ENCODE measurements around the gene PLEKHA4. TPM values are rescaled to one million over a fixed set of nuclear protein-coding genes. Genes with fewer than 3 reads are reported as not detected.

PLEKHA4 gene
- total and polyA plus RNA-seq, 9 of the 15 experiments (the other 6 are each of a cell fraction or from before 2014, with no cell fraction given): 0.07 to 30.8 (median 11.4) TPM

GRCh38 chr19:48873476-48874302 is 5.3 kb upstream of the PLEKHA4 start (continued):
- TF ChIP-seq MGA (IDR thresholded peaks at IDR 0.05) (no peak; the same call in 1 of the 2 replicates), NBN (IDR thresholded peaks at IDR 0.05; ENCODE audit: low read depth) (peak; percentile 95), DMBX1 (CRISPR knock-in tag; IDR thresholded peaks at IDR 0.05; ENCODE audit: borderline replicate concordance) (peak; percentile 91), CEBPG (CRISPR knock-in tag; IDR thresholded peaks at IDR 0.05) (peak; percentile 42), CEBPG (tag; conservative IDR thresholded peaks at IDR 0.05 in 1 of 2, IDR thresholded peaks at IDR 0.05 in 1 of 2) (no peak), GMEB1 (CRISPR knock-in tag; IDR thresholded peaks at IDR 0.05) (no peak; the same call in 1 of the 2 replicates), UBTF (IDR thresholded peaks at IDR 0.05; ENCODE audit: borderline replicate concordance in 1 of 2, low read depth in 2 of 2, low read length in 2 of 2) (peak; percentile 86 to 90; a peak in 3 of 4 replicates), RCOR1 (IDR thresholded peaks at IDR 0.05; ENCODE audit: borderline replicate concordance in 1 of 2, low read depth in 2 of 2, low read length in 2 of 2) (peak; percentile 92 to 98; a peak in 3 of 4 replicates), EP300 (IDR thresholded peaks at IDR 0.05; ENCODE audit: low read length) (peak; percentile 98), ZNF23 (CRISPR knock-in tag; IDR thresholded peaks at IDR 0.05) (no peak; the same call in 1 of the 2 replicates)
